HG03103 (cell line): ENCODE data around the gene NEGR1.

ENCODE experiments used
- ATAC-seq: cut with Tn5 transposase; IDR thresholded peaks from one replicate; pipeline ENCODE4 v1.9.1; 2021; ENCODE audit warnings: low read depth; ENCODE audit not compliant: unreplicated experiment

Gene NEGR1

DNA sequence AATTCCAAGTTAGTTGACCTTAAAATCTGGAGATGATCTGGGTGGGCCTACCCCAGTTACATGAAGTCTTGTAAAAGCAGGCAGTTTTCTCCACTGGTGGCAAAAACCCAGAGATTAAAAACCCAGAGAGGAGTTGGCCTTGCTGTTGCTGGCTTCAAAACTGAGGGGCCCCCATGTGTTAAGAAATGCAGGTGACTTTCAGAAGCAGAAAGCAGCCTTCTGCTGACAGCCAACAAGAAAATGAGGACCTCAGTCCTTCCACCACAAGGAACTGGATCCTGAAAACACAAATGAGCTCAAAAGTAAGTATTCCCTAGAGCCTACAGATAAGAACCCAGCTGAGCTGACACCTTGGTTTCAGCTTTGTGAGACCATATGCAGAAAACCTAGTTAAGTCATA, 857.8 kb downstream of the NEGR1 start:
- ATAC-seq = no peak

DNA sequence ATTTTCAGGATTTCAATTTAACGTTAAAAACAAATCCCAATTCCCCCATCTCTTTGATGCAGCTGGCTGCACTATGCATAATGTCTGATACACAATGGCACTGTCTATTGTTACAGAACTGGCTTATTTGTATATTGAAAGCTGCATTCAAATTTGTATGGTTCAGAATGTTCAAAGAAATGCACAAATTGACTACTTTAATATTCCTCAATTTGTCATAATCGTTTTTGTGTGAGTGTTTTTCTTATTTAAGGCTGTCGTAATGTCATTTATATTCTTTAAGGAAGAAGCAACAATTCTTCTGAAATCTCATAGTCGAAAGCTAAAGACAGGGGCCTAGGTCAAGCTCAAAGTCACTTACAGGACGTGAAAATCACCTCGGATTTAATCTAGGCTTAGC, 860.1 kb downstream of the NEGR1 start:
- no peak for ATAC-seq

DNA sequence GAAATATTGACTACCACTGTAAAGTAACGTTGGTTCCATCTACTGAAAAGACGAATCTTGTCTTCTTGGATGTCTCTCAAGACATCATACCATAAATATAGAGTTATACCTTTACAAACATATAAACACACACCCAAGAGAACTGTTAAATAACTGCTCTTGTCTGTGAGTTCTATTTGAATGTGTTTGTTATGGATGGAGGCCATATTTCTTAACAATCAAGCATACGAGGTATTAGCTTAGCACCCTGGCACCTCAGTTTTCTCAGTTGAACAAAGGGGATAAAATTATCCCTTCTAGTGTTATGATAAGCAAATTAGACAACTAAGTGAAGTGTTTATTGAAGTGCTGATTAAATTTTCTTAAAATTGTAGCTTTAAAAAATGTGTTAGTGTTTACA, 864.9 kb downstream of the NEGR1 start:
- ATAC-seq = no peak

DNA sequence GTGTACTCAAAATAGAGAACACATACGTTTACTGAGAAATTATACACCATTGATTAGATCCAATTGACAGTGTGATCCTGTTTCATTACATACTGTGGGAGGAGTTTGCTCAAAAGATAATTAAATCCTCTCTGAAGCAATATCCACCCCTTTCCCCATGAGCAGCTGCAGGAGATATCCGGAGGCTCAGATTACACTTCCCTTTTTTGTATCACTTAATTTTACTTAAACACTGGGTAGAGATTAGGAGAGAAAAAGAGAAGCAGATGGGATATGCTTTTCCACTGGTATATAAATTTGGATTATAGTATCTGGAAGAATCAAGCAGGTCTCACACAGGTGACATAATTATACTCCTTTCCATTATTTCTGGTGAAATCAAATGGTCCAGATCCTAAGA, 868.2 kb downstream of the NEGR1 start:
- ATAC-seq = no peak

DNA sequence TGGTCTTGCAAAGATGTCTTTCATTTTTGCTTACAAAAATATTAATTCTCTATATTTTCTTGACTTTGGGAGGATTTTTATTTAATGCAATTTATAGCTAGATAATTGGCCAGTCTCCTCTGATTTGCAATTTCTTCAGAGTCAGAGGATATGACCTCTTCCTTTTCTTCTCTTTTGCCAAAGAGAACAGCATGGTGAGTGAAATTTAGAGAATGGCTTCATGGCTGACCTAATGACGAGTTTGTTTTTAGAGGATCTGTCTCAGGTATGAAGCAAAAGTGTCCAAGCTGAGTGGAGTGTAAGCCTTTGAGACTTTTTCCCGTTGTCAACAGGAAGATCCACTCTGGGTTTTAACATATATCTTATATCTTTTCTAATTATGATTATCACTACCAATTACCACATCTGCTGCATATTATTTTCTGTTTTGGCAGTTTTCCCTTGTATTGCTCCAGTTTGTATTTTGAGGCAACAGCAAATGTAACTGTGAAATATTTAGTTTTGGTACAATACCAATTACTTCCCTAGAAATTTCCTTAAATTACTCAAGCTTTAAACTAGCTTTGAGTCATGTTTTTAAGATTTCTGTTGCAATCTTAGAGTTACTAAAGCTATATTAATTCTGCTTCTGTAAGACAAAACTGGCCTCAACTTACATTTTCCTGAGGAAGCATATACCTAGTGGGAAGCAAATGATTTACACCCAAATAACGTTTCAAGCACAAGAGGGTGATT, 868.7 kb downstream of the NEGR1 start:
- no peak for ATAC-seq

DNA sequence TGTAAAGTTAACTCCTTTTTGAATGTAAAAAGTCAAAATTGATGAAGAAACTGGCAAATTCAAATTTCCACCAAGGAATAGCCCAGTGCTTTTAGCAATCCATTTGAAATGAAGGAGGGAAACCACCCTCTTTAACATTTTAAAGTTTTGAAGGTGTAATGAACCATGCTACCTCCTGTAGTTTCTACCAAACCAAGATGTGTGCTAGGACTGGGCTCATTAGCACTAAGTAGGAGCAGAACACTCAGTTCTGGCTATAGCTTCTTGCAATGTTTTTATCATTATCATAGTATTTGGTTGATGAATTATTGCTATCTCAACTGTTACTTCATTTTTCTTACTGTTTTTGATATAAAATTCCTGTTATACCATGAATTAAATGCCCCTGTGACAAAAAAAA, 882.3 kb downstream of the NEGR1 start:
- no peak for ATAC-seq

DNA sequence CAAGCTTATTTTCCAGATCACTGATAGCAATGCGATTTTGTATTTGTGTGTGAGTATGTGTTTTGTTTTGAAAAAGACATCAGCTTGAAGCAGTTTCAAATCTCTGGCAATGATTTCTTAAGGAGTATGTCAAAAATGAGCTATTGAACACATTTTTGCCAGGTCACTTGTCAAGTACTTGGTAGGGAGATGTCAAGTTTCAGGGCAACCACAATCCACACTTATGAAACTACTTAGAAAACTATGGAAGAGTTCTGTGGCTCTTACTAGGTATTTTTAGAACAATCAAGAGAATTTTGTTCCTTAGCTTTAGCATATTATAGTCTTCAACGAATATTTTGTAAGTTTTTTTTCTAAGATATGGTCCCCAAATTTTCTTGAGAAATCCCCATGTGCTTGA, 882.7 kb downstream of the NEGR1 start:
- ATAC-seq = no peak

DNA sequence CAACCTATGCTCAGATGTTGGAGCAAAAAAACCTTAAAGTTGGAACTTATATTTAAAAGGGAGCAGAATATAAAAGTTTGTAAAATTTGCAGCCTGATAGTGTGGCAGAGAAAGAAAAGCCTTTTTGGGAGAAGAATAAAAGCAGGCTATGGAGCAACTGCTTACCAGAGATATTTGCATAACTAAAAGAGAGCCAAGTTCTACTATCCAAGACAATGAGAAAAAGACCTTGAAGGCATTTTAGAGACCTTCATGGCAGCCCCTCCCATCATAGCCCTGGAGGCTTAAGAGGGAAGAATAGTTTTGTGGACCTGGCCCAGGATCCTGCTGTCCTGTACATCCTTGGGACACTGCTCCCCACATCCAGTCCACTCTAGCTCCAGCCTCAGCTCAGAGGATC, 889.0 kb downstream of the NEGR1 start:
- no peak for ATAC-seq

DNA sequence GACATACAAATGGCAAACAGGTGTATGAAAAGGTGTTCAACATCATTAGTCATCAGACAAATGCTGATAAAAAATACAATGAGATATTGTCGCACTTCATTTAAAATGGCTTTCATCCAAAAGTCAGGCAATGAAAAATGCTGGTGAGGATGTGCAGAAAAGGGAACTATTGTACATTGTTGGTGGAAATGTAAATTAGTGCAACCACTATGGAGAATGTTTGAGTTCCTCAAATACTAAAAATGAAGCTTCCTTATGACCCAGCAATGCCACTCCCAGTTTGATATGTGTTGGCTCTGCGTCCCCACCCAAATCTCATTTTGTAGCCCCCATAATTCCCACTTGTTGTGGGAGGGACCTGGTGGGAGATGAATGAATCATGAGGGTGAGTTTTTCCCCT, 891.8 kb downstream of the NEGR1 start:
- no peak for ATAC-seq

DNA sequence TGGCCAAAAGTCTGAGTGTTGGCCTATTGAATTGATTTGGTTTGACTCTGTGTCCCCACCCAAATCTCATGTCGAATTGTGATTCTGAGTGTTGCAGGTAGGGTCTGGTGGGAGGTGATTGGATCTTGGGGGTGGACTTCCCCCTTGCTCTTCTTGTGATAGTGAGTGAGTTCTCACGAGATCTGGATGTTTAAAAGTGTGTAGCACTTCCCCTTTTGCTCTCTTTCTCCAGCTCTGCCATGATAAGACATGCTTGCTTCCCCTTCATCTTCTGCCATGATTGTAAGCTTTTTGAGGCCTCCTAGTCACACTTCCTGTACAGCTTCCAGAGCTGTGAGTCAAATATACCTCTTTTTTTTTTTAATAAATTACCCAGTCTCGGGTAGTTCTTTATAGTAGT, 904.5 kb downstream of the NEGR1 start:
- ATAC-seq = no peak

DNA sequence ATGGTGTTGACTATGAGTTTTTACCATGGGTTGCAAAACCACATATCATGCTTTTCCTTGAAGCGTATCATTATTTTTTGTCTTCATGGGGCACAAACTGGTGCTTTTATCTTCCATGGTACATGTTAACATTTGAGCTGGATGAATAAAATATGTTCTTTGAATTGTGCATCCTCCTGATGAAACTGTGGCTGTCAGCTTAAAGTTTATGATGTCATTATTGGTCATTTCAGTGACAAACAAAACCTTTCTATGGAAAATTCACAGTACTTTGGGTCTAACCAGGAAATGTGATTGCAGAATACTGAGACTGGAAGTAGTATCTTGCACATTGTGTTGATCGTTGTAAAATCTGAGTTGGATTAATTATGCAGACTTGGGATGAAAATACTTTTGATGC, 909.8 kb downstream of the NEGR1 start:
- ATAC-seq = no peak

DNA sequence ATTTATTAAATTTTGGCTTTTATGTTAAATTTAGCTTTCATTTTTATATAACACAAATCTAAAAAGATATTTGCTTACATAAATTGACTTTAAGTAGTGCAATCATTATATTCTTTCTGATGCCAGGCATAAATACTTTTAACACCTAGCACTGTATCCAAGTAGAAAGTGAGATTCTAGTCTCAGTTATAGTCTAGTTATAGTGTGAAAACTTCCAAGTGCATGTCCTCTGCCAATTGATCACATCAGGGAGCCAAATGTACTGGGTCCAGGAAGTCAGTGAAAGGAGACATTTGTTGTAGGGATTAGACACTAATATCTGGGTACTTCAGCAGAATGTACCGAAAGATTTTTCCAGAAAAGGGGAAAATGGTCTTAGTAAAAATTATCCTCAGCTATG, 910.8 kb downstream of the NEGR1 start:
- no peak for ATAC-seq

DNA sequence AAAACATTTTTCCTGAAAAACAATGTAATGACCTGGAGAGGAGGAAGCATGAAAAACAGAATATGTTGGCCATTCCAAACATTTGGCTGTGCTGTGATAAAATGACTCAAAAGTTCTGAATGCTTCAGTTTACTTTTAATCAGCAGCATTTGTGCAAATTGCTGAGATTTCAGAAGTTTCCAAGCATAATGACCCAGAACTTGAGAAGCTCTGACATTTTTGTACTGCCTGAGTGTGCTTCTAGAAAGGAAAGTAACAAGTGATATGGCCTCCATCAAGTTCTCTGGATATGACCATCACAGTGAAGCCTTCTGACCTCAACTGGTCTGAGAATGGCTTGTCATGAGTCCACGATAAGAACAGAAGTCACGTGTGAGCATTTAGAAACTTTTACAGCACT, 918.1 kb downstream of the NEGR1 start:
- no peak for ATAC-seq

DNA sequence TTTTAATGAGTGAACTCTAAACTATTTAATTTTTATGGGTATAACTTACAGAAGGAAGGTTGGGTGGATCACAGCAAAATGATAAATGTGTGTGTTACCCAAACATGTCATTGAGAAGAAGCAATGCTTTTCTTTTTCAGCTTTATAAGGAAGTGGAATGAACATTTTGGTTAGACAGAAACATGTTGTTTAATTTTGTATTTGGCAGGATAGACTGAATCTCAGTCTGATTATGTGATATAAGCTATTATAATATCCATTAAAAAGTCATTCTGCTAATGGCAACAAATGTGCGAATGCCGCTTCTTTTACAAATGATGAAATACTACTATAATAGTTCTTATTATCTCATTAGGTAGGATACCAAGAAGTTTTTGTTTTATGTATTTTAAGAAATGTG, 919.6 kb downstream of the NEGR1 start:
- no peak for ATAC-seq

DNA sequence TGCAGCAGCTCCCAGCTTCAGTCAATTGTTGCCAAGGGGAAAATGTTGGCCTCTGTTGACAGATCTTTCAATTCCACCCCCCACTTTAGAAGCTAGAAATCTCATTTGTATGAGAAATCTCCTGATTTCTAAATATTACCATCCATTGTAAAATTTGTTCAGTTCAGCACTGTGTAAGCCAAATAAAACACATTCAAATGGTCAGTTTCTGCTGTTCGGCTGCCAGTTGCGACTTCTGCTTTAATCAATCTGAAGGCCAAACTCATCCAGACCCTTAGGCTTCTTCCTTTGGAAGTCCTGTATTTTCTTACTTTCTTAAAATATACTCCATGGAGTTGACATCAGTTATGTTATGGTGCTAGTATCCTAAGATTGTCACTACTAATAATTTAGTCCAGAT, 920.3 kb downstream of the NEGR1 start:
- ATAC-seq = no peak

DNA sequence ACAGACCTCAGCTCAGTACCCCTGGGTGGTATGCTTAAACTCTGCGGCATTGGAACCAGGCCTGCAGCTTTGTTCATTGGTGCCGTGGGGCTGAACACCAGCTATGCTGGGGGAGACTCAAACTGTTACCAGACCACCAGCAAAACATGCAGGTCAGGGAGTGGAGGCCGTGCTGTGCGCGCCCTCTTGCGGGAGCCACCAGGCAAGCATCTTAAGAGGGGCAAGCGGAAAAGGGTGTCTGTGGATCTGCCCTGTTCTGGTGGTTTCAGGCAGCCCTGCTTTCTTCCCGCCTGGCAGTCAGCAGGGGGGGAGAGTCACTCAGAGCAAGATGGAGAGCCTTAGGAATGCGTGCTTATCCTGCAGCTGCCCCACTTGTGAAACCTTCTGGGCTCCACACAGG, 924.6 kb downstream of the NEGR1 start:
- ATAC-seq = no peak

DNA sequence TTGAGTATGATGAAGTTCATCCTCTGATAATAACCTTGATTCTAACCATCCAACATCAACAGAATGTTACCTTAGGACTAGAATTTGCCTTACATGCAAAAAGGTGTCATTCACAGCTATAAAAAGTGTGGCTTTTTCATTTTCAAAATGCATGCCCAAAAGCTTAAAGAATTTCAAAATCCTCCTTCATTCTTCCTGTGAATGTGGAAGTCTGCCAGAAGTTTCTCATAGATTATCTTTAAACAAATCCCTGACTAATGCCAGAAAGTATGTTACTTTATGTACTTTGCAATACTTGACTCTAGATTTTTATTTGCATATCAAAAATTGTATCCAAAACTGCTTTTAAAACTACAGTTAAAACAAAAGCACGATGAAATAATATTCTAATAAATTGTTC, 930.9 kb downstream of the NEGR1 start:
- no peak for ATAC-seq

DNA sequence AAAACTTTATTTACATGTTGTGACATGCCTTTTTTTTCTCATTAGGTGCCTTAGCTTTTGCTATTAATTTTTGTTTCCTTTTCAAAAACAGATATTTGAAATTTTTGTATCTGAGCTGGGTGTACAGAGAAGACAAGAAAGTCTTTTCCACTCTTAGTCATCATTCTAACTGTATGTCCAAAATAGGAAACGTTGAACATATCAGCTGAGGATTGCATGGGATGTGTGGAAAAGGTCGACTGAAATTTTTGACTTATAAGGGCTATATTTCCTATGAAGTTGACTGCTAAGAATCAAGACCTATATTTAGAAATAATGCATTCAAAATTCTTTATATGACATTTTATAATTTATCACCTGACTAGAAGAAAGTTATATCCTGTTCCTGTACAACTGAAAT, 931.5 kb downstream of the NEGR1 start:
- ATAC-seq = no peak

DNA sequence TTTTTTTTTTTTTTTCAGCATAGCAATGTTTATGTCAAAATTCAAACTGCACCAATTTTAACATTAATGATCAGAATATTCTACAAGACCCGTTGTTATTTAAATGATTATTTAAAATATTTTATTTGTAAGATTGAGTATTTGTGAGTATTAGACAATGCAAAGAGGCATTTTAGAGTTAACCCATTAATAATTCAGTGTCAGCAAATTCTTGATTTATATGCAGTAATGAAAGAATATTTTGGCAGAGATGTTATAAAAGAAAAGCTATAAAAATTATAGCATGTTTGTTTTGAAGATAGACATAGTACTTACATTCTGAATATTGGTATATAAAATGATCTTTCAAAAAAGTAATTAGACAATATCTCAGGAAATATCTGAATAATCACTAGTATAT, 932.0 kb downstream of the NEGR1 start:
- ATAC-seq = no peak
